Measurements from ENCODE around the gene PDRG1.
"Not testable (repeated sequence)": the region's sequence is repeated elsewhere in the genome, so short reads cannot be mapped to it uniquely, and the experiment has no call there.

The PDRG1 gene

DNA sequence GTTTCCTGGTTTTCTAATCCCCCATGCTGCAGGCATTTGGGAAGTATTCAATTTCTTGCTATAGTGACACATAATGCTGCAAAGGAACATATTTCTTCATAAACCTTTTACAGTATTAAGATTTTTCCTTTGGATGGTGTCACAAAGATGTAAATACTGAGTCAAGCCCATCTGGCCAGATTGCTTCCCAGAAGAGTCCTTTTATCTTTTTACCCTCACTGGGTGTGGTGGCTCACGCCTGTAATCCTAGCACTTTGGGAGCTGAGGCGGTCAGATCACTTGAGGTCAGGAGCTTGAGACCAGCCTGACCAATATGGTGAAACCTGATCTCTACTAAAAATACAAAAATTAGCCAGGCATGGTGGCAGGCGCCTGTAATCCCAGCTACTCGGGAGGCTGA is 22.2 kb downstream of the PDRG1 start:
- not testable (repeated sequence) for DNase-seq (ENCODE audit: extremely low spot score, insufficient read length, low read depth); FAIRE-seq

DNA sequence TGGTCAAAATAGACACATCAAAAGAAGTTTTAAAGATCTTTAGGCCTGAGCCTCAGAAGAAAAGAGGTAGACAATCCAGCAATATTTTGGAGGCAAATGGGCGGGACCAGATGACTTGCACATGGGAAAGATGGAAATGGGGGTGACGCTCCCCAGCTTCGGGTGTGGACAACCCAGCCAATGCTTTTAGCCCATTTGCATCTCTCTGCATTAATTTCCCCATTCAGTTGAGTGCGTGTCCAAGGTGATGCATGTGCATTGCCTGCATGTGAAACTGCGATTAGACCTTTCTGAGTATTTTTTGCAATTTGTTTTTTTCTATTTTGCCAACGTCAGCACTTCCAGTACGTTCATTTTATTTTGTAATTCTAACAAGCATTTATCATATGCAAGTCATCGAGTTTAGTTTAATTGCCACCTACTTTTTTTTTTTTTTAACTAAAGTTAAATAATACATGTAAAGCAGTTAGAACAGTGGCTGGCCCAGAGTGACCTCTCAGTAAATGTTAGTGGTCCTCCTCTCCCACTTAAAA is 24.2 kb downstream of the PDRG1 start:
- DNase-seq (ENCODE audit: extremely low spot score, insufficient read length, low read depth) (no peak), FAIRE-seq (no peak)

DNA sequence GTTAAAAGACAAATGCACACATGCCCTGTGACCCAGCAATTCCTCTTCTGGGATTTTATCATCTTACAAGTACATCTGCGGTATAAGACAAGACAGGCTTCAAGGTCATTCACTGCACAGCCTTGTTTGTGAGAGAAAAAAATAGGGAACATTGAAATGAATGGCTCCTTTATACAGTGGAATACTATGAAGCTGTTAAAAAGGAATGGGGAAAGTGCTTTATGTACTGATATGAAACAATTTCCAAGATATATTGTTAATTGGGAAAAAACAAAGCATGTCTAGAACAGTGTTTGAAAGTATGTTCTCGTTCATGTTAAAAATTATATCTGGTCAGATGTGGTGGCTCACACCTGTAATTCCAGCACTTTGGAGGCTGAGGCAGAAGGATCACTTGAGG is 25.4 kb downstream of the PDRG1 start:
- no peak for FAIRE-seq
- DNase-seq (ENCODE audit: extremely low spot score, insufficient read length, low read depth), result no peak

DNA sequence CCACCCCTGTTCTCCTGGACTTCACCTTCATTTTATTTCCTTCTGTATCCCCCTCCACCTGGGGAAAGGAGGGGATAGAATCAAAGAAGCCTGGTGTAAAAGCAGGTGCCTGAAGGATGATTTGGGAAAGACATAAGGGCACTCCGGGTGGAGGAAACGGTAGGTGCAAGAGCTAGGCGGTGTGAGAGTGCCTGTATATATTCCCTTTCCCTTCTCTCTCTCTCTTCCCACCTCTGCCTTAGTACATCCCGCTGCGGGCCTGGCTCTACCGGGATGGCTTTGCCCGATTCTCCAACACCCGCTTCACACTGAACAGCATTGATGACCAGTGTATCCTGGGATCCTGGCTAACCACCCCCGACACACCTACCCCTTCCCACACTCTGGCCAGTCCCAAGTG is 26.2 kb downstream of the PDRG1 start:
- no peak for DNase-seq (ENCODE audit: extremely low spot score, insufficient read length, low read depth)
- FAIRE-seq, result no peak

DNA sequence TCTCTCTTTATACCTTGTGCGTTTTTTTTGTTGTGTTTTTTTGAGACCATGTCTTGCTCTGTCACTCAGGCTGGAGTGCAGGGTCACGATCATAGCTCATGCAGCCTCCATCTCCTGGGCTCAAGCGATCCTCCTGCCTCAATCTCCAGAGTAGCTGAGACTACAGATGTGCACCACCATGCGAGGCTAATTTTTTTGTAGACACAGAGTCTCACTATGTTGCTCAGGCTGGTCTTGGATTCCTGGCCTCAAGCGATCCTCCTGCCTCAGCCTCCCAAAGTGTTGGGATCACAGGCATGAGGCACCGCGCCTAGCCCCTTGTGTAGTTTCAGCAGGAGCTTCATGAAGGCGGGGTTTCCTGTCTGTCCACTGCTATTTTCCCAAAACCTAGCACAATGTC is 27.3 kb downstream of the PDRG1 start:
- no peak for DNase-seq (ENCODE audit: extremely low spot score, insufficient read length, low read depth)
- no peak for FAIRE-seq

DNA sequence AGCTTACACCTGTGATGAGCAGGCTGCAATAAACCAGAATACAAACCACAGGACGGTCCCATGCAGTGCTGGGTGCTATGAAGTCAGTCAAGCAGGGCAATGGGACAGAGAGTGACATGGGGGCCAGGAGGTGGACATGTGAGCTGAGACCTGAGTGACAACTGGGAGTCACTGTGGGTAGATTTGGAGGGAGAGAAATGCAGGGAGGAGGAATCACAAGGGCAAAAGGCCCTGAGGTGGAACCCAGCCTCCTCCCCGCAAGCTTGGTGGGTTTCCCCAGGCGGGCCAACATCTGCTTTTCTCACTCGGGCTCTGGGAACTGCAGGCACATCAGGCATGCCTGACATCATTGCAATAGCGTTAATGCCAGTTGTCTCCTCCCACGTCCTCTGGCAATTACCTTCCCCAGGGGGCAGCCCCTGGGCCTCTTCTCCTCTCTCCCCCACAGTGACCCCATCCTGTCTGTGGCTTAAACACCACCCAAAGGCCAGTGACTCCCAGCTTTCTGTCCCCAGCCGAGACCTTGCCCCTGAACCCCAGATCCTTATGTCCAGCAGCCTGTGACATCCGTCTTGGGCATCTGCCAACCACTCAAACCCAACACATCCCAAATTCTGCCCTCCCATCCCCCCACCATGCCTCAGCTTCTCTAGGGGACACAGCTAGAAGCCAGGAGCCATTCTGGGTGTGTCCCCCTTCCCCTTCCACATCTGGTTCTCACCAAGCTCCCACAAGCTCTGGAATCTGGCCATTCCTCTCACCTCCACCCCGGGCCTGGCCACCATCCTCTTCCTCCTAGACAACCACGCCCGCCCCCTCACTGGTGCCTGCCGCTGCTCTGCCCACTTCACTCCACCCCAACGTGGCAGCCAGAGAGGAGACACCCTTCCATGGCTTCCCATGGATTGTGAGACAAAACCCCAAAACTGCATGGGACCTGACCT is 28.2 kb downstream of the PDRG1 start:
- DNase-seq (ENCODE audit: extremely low spot score, insufficient read length, low read depth) (peak; percentile 8), FAIRE-seq (peak; percentile 38)

DNA sequence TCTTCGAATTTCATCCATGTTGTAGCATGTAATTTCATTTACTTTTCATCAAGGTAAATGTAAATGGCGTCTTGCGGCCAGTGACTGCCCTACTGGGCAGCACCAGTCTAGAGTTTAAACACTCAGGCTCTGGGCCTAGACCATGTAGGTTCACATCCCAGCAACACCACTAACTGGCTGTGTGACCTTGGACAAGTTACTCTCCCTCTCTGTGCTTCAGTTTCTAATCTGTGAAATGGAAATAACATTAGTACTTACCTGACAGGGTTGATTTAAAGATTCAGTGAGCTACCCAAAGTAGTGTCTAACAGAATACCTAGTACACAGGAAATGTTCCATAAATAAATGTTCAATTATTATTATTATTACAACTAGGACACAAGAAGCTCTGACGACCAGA is 29.3 kb downstream of the PDRG1 start:
- FAIRE-seq (no peak), DNase-seq (ENCODE audit: extremely low spot score, insufficient read length, low read depth) (no peak)

DNA sequence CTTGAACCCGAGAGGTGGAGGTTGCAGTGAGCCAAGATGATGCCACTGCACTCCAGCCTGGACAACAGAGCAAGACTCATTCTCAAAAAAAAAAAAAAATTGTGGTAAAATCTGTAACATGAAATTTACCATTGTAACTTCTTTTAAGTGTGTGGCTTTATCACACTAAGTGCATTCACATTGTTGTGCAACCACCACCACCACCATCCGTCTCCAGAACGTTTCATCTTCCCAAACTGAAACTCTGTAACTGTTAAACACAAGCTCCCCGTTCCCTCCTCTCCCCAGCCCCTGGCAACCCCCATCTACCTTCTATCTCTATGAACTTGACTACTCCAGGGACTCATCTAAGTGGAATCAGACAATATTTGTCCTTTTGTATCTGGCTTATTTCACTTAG is 29.7 kb downstream of the PDRG1 start:
- DNase-seq (ENCODE audit: extremely low spot score, insufficient read length, low read depth), result no peak
- no peak for FAIRE-seq

DNA sequence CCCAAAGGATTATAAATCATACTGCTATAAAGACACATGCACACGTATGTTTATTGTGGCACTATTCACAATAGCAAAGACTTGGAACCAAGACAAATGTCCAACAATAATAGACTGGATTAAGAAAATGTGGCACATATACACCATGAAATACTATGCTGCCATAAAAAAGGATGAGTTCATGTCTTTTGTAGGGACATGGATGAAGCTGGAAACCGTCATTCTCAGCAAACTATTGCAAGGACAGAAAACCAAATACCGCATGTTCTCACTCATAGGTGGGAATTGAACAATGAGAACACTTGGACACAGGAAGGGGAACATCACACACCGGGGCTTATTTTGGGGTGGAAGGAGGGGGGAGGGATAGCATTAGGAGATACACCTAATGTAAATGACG is 30.4 kb downstream of the PDRG1 start:
- not testable (repeated sequence) for FAIRE-seq; DNase-seq (ENCODE audit: extremely low spot score, insufficient read length, low read depth)

DNA sequence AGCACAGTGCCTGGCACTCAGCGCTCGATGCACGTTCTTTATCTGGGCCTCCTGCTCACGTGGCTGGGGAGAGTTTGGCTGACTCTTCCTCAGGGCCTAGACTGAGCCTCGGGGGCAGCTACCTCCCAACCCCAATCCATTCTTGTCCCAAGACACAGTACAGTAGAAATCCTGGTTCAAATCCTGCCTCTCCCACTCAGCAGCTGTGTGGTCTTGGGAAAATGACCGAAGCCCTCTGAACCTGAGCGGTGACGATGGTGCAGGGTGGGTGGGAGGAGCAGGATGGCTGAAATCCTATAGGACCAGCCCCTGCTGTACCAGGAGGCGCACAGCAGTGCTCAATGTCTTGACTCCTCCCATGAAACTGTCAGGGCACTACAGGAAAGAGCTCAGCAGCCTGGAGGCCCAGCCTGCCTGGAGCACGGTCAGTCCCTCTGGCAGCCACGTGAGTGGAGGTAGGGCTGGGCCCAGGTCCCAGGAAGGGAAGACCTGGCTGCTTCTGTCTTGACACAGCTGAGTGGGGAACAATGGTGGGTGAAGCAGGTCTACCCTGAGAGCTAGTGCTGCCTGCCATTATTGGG is 31.5 kb downstream of the PDRG1 start:
- no peak for FAIRE-seq
- no peak for DNase-seq (ENCODE audit: extremely low spot score, insufficient read length, low read depth)

DNA sequence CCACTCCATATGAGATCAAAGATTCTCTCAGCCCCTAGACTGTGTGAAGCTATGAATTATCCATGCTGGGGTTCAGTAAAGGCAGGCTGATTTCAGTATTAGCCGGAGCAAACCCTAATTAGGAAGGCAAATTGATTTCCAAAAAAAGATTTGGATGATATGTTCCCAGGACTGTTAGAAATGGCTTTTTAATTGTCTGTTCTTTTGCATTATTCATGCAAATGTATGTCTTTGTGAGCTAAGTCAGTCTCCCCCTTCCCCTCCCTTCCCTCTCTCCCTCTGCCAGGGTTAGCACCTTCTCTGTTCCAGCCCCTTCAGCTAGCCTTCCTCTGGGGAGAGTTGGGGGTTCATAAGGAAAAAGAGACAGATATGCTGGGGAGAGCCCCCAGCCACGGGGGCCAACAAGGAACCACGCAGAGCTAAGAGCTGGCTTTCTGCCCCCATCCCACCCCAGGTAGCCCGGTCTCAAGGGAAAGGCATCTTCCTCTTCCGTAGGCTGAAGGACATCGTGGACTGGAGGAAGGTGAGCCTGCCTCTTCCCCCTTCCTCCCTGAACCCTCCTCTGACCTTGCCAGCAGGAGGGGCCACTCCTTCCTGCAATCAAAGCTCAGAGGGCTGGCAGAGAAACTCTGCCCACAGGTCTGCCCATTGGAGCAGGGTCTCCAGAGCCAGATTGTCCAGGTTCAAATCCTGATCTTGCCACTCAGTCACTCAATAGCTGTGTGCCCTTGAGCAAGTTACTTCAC is 32.3 kb downstream of the PDRG1 start:
- no peak for DNase-seq (ENCODE audit: extremely low spot score, insufficient read length, low read depth)

DNA sequence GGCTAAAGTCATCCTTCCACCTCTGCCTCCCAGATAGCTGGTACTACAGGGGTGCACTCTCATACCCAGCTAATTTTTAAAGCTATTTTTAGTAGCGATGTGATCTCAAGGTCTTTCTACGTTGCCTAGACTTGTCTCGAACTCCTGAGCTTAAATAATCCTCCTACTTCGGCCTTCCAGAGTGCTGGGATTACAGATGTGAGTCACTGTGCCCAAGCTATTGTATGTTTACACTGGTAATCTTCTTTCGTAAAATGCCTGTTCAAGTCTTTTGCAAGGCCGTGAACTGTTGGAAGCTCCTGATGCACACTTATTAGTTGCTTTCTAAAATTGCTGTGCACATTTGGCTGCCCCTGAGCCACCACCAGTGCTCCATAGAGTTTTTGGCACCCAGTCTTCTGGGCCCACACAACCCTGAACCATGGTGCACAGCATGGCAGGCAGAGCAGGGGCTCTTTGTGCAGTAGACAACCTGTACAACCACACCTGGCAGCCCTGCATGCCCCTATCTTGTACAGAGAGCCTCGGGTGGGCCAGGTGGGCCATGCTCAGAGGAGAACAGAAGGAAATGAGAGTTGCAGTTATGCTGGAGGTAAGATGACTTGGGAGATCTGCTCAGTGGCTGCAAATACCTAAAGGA is 33.3 kb downstream of the PDRG1 start:
- no peak for FAIRE-seq
- no peak for DNase-seq (ENCODE audit: extremely low spot score, insufficient read length, low read depth)

More for the DNA sequence above, 32.3 kb downstream of the PDRG1 start:
- FAIRE-seq, result no peak

DNA sequence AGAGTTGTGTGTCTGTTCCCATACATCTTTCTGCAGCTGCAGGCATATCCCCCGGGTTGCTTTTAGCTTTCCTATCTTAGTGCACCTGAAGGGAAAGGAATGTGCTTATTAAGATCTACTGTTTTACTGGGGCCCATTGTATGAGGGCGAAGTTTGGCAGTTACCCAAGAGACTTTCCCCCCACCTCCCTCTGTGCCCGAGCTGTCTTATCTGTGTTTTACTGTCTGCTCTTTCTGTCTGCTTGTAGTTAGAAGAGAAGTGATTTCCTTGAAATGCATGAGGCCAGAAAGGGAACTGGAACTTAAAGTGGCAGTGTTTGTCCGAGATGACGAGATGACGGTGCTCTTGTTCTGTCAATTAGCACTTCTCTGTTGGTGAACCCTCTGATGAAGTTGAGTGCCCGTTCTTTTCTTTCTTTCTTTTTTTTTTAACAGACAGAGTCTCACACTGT is 33.9 kb downstream of the PDRG1 start:
- FAIRE-seq; DNase-seq (ENCODE audit: extremely low spot score, insufficient read length, low read depth): not testable (repeated sequence)

DNA sequence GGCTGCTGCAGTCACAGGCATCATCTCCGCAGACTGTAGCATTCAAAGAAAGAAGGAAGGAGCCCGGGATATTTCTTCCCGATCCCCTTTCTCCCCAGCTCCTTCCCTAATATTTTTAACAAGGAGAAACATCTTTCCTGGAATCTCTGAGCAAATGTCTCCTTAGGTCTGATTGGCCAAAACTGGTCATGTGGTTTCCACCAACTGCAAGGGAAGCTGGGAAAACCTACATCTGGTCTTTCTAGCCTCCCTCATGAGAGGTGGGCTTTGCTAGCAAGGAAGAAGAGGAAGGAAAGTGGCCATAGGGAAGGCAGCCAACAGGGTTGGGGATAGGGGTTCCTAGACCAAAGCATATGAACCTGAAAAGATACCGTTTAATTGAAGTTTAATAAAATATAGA is 35.1 kb downstream of the PDRG1 start:
- DNase-seq (ENCODE audit: extremely low spot score, insufficient read length, low read depth), result no peak
- FAIRE-seq, result no peak

DNA sequence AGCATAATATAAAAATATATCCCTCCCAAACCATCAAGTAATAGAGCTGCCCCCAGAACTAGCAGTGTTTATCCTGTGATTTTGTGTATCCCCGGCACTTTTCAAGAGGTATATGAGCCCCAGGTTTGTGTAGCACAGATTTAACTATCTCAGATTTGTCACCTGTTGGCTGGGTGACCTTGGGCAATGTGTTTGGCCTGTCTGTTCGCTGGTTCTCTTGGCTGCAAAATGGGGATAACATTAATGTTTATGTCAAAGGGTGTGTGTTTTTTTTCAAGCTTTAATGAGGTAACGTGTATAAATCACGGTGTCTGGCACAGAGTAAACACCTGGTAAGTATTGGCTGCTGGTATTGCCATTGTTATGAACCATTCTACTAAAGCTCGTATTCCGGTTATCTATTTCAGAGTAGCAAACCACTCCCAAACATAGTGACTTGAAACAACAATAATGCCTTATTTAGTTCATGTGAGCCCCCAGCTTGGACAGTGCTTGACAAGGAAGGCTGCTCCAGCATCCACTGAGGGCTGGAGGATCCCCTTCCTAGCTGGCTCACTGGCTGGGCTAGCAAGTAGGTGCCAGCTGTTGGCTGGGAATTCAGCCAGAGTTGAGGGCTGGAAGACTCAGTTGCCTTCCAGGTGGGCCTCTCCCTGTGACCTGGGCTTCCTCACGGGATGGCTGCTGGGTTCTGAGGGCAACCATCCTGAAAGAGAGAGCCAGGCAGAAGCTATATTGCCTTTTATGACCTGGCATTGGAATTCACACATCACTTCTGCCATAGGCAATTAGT is 36.2 kb downstream of the PDRG1 start:
- FAIRE-seq, result no peak

DNA sequence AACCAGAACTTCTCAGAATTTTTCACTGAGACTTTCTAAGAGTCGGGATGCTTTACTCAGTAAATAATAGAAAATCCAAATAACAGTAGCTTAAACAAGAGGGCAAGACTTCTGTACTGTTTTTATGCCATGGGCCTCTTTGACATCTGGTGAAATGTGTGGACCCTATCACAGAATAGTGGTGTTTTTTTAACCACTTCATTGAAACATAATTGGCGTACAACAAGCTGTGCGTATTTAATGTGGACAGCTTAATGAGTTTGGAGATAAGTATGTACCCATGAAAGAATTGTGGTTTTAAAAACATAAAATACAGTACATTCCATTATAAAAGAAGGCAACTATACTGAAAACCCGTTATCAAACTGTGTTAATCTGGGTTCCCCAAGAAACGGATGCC is 37.7 kb downstream of the PDRG1 start:
- no peak for DNase-seq (ENCODE audit: extremely low spot score, insufficient read length, low read depth)

More for the DNA sequence above, 36.2 kb downstream of the PDRG1 start:
- DNase-seq (ENCODE audit: extremely low spot score, insufficient read length, low read depth), result no peak

DNA sequence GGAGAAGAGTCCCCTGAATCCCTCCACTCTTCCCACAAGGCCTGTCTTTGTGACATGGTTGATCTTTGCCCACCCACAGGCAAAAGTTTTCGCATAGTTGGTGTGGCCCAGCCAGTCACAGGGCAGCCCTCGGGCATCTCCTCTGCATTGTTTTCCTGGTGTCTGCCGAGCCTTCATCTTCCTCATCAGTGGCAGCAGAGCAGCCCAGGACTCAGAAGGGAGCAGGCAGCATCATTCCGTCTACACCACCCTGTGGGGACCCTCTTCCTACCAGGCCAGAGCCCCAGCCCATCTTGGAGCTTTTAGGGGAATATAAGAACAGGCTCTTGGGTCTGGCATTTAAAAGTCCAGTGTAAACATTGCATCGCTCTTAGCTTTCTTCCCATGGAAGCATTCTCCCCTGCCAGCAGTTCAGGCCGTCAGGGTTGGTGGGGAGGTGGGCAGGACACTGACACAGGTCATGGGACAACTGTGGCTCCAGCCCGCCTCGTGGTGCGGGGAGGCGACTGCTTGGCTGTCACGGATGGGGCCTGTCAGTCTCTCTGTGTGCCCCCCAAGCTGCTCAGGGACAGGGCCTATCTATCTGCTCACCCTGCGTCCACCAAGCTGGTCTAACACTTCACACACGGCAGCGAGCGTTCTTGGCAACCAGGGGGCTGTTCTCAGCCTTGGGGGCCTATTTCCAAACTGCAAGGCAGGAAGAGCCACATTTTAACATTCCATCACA is 38.3 kb downstream of the PDRG1 start:
- FAIRE-seq (no peak), DNase-seq (ENCODE audit: extremely low spot score, insufficient read length, low read depth) (no peak)

More for the DNA sequence above, 37.7 kb downstream of the PDRG1 start:
- no peak for FAIRE-seq

DNA sequence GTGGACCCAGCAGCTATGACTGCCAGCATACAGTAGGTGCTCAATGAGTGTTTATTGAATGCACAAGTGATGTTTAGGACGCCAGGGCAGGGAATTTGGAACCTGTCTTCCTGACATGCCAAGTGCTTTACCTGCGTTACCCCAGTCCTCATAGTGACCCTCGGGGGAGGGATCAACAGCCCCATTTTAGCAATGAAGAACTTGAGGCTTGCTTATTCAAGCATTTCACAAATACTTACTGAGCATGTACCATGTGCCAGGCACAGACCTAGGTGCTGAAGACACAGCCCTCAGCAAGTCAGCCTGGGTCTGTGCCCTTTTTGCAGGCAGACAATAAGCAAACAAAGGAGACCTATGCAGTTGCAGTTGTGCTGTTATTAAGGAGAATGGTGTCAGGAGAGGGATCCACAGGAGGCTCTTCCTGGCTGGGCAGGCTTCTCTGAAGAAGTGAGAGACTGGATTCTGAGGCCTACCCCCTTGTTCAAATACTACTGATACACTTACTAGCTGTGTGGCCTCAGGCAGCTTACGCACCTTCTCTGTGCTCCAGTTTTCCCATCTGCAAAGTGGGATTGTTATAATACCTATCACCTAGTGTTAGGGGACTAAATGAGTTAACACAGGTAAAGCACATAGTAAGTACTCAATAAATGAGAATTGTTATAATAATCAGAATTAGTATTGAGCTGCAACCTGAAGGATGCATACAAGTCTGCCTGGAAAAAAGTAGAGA is 41.6 kb downstream of the PDRG1 start:
- FAIRE-seq (no peak), DNase-seq (ENCODE audit: extremely low spot score, insufficient read length, low read depth) (no peak)

All from GM18507 (cell line).